ENCODE measurements around the gene HCCS. TPM values are rescaled to one million over a fixed set of nuclear protein-coding genes. Genes with fewer than 3 reads are reported as not detected.
"Not testable (repeated sequence)": the region's sequence is repeated elsewhere in the genome, so short reads cannot be mapped to it uniquely, and the experiment has no call there.

Gene HCCS
- total and polyA plus RNA-seq, 2 donors (not counting 3 experiments of a cell fraction or from before 2014, with no cell fraction given): 16.9 to 39.3 TPM

- DNase-seq (ENCODE audit: low read depth, low spot score): no peak
- no peak overlapping the region for H2AFZ ChIP-seq (ENCODE audit: low read depth, low read length)
- H4K20me1 ChIP-seq (replicated peaks; ENCODE audit: control insufficient read depth, extremely low read depth, insufficient read depth, low read length): no peaks in the 10 kb centered on the region
- H3K27ac ChIP-seq (ENCODE audit: insufficient read depth, low read depth, low read length): no peak overlapping the region
- H3K36me3 ChIP-seq (ENCODE audit: control insufficient read depth in 2 of 2, extremely low read depth in 1 of 2, insufficient read depth in 2 of 2, low read length in 2 of 2): peaks cover 7 to 20% of the 10 kb centered on the region in 2 experiments
- TF ChIP-seq EZH2 (IDR thresholded peaks at IDR 0.05; ENCODE audit: borderline replicate concordance, low read depth, low read length, severe bottlenecking) (no peak), POLR2A (IDR thresholded peaks at IDR 0.05; ENCODE audit: low read depth, low read length) (no peak), JUN (IDR thresholded peaks at IDR 0.05; ENCODE audit: borderline replicate concordance, insufficient read depth, insufficient read length, low read depth) (no peak), MAX (IDR thresholded peaks at IDR 0.05; ENCODE audit: insufficient read depth, insufficient read length) (no peak), FOS (IDR thresholded peaks at IDR 0.05; ENCODE audit: borderline replicate concordance, insufficient read depth, low read length) (no peak), MYC (IDR thresholded peaks at IDR 0.05; ENCODE audit: low read depth, low read length) (no peak)
- H3K9me1 ChIP-seq (replicated peaks; ENCODE audit: control insufficient read depth, extremely low read depth, insufficient read depth, low read length): no peaks in the 10 kb centered on the region
- H3K4me2 ChIP-seq (ENCODE audit: insufficient read depth, low read length): no peak overlapping the region
- intact Hi-C loops (cut with micrococcal nuclease) (no loop called here), dilution Hi-C loops (cut with MboI; ENCODE audit: extremely low pct_ligation_motif_present, low sequenced_read_pairs) (no loop called here)
- ChIA-PET POLR2A (no interaction called here), CTCF (no interaction called here)
- H3K27me3 ChIP-seq (ENCODE audit: control insufficient read depth in 2 of 2, insufficient read depth in 2 of 2, low read length in 2 of 2): no peaks in the 10 kb centered on the region
- H3K4me1 ChIP-seq (ENCODE audit: control insufficient read depth, extremely low read depth, insufficient read depth, low read length): no peaks in the 10 kb centered on the region
- no peak overlapping the region for H3K4me3 ChIP-seq (replicated peaks in 1 of 3; ENCODE audit: insufficient read depth in 1 of 3, low read depth in 1 of 3, low read length in 3 of 3)
- H3K9ac ChIP-seq (replicated peaks; ENCODE audit: extremely low read depth, insufficient read depth, low read length): no peak overlapping the region
- FAIRE-seq: peak; percentile 48
- no peaks in the 10 kb centered on the region for H3K9me3 ChIP-seq (replicated peaks; ENCODE audit: control insufficient read depth, insufficient read depth, low read length)
- no TSS peak for BruUV-seq (replicated peaks)
- H3K79me2 ChIP-seq (ENCODE audit: control insufficient read depth, insufficient read depth, low read length): peaks cover 2% of the 10 kb centered on the region
Measured at GRCh38 chrX:11119313-11119943, 8.3 kb downstream of the HCCS start.

- POLR2A ChIA-PET; FAIRE-seq; H4K20me1 ChIP-seq (replicated peaks; ENCODE audit: control insufficient read depth, extremely low read depth, insufficient read depth, low read length): not testable (repeated sequence)
Measured at GRCh38 chrX:11123087-11123486, 12.0 kb downstream of the HCCS start.

More at GRCh38 chrX:11123087-11123486, 12.0 kb downstream of the HCCS start:
- H3K4me1 ChIP-seq (ENCODE audit: control insufficient read depth, extremely low read depth, insufficient read depth, low read length); H3K9me1 ChIP-seq (replicated peaks; ENCODE audit: control insufficient read depth, extremely low read depth, insufficient read depth, low read length); H3K9ac ChIP-seq (replicated peaks; ENCODE audit: extremely low read depth, insufficient read depth, low read length); intact Hi-C loops (cut with micrococcal nuclease); CTCF ChIA-PET; DNase-seq (ENCODE audit: low read depth, low spot score); H2AFZ ChIP-seq (ENCODE audit: low read depth, low read length); H3K27me3 ChIP-seq (ENCODE audit: control insufficient read depth in 2 of 2, insufficient read depth in 2 of 2, low read length in 2 of 2); H3K79me2 ChIP-seq (ENCODE audit: control insufficient read depth, insufficient read depth, low read length); H3K36me3 ChIP-seq (ENCODE audit: control insufficient read depth in 2 of 2, extremely low read depth in 1 of 2, insufficient read depth in 2 of 2, low read length in 2 of 2); H3K4me2 ChIP-seq (ENCODE audit: insufficient read depth, low read length); BruUV-seq (replicated peaks); H3K4me3 ChIP-seq (replicated peaks in 1 of 3; ENCODE audit: insufficient read depth in 1 of 3, low read depth in 1 of 3, low read length in 3 of 3); H3K9me3 ChIP-seq (replicated peaks; ENCODE audit: control insufficient read depth, insufficient read depth, low read length); H3K27ac ChIP-seq (ENCODE audit: insufficient read depth, low read depth, low read length); dilution Hi-C loops (cut with MboI; ENCODE audit: extremely low pct_ligation_motif_present, low sequenced_read_pairs): not testable (repeated sequence)

Measured in endothelial cell of umbilical vein (primary cell).